IMR-90 (cell line): ENCODE measurements around the gene SMAD2. TPM values are rescaled to one million over a fixed set of nuclear protein-coding genes. Genes with fewer than 3 reads are reported as not detected.

Experiments used
- ATAC-seq: fragments of 200-7000 bp; cut with Tn5 transposase; 2 replicates; pipeline ENCODE4 v1.9.1; 2020; ENCODE audit warnings: low read depth, mild to moderate bottlenecking, moderate library complexity
- BruUV-seq: library from RNA; stranded (reverse); fragments of 400-500 nt; replicated peaks from 2 replicates; lab custom pipeline; 2021; lab: Mats Ljungman, UMichigan
- CTCF ChIA-PET: fragments of 300-600 bp; formaldehyde crosslinking; extraction: SDS; loops from one replicate; lab custom pipeline; 2021; ENCODE audit warnings: antibody characterized with exemption; lab: Yijun Ruan, JAX
- POLR2A ChIA-PET: fragments of 300-600 bp; sonication (Branson Sonifier 250); formaldehyde crosslinking; loops from one replicate; lab custom pipeline; 2022; ENCODE audit warnings: antibody characterized with exemption; ENCODE audit not compliant: unreplicated experiment; lab: Charles Lee
- DNase-seq: peaks from one replicate; pipeline ENCODE4 v3.0.0; 2013
- H2AFZ ChIP-seq: replicated peaks from 2 replicates; pipeline ENCODE3; 2013; ENCODE audit warnings: low read length, mild to moderate bottlenecking; ENCODE audit not compliant: poor library complexity
- H2AK5ac ChIP-seq: 2 replicates; pipeline ENCODE4 v1.6.1; 2013; ENCODE audit warnings: low read depth, low read length, inconsistent platforms
- H2AK9ac ChIP-seq: replicated peaks from 2 replicates; pipeline ENCODE3; 2013; ENCODE audit warnings: mild to moderate bottlenecking, low read depth, low read length, moderate library complexity; ENCODE audit not compliant: poor library complexity
- H2BK120ac ChIP-seq: 2 replicates; pipeline ENCODE4 v1.6.1; 2013; ENCODE audit warnings: low read depth, low read length, inconsistent platforms
- H2BK15ac ChIP-seq: 3 replicates; pipeline ENCODE4 v1.6.1; 2013; ENCODE audit warnings: low read depth, low read length, inconsistent platforms
- H2BK20ac ChIP-seq: 2 replicates; pipeline ENCODE4 v1.6.1; 2013; ENCODE audit warnings: low read depth, mild to moderate bottlenecking, inconsistent platforms, low read length, moderate library complexity
- H2BK5ac ChIP-seq: 2 replicates; pipeline ENCODE4 v1.6.1; 2013; ENCODE audit warnings: mild to moderate bottlenecking, low read depth, low read length, inconsistent platforms; ENCODE audit not compliant: poor library complexity, severe bottlenecking
- H3K14ac ChIP-seq: replicated peaks from 2 replicates; pipeline ENCODE4 v1.6.1; 2013; ENCODE audit warnings: low read depth, low read length, inconsistent platforms
- H3K18ac ChIP-seq: 2 replicates; pipeline ENCODE4 v1.6.1; 2013; ENCODE audit warnings: low read depth, low read length, control low read depth
- H3K23ac ChIP-seq: 2 replicates; pipeline ENCODE4 v1.6.1; 2013; ENCODE audit warnings: low read depth, low read length, inconsistent platforms
- H3K27ac ChIP-seq: 2 replicates; pipeline ENCODE4 v1.5.1; 2013; ENCODE audit warnings: mild to moderate bottlenecking, control low read depth, low read length; ENCODE audit not compliant: insufficient read depth
- H3K27me3 ChIP-seq: 2 replicates; pipeline ENCODE4 v1.6.1; 2013; ENCODE audit warnings: low read length; ENCODE audit not compliant: control insufficient read depth, insufficient read depth
- H3K36me3 ChIP-seq: 2 replicates; pipeline ENCODE4 v1.6.1; 2013; ENCODE audit warnings: low read length, mixed read lengths; ENCODE audit not compliant: control insufficient read depth, insufficient read depth
- H3K4ac ChIP-seq: 2 replicates; pipeline ENCODE4 v1.6.1; 2013; ENCODE audit warnings: low read depth, low read length, inconsistent platforms
- H3K4me1 ChIP-seq: 2 replicates; pipeline ENCODE4 v1.6.1; 2013; ENCODE audit warnings: low read length, mixed read lengths; ENCODE audit not compliant: control insufficient read depth, insufficient read depth
- H3K4me2 ChIP-seq: 2 replicates; pipeline ENCODE4 v1.6.1; 2013; ENCODE audit warnings: low read depth, mild to moderate bottlenecking, control low read depth, low read length, moderate library complexity
- H3K4me3 ChIP-seq: 2 replicates; pipeline ENCODE4 v1.5.1; 2013; ENCODE audit warnings: low read depth, mild to moderate bottlenecking, control low read depth, low read length, moderate library complexity; ENCODE audit not compliant: insufficient read depth
- H3K56ac ChIP-seq: 2 replicates; pipeline ENCODE4 v1.6.1; 2013; ENCODE audit warnings: low read length, inconsistent platforms; ENCODE audit not compliant: insufficient read depth; ENCODE audit errors: extremely low read depth
- H3K79me1 ChIP-seq, 2 experiments: 2 replicates each; pipeline ENCODE4 v1.6.1; 2013; ENCODE audit warnings: low read length in 2 of 2, inconsistent platforms in 1 of 2, low read depth in 1 of 2
- H3K9ac ChIP-seq: 2 replicates; pipeline ENCODE4 v1.6.1; 2013; ENCODE audit warnings: low read depth, low read length, control low read depth
- H3K9me1 ChIP-seq: 2 replicates; pipeline ENCODE4 v1.6.1; 2013; ENCODE audit warnings: low read length, inconsistent platforms; ENCODE audit not compliant: insufficient read depth
- H3K9me3 ChIP-seq: 2 replicates; pipeline ENCODE4 v1.6.1; 2013; ENCODE audit warnings: low read length; ENCODE audit not compliant: control insufficient read depth, insufficient read depth
- H4K20me1 ChIP-seq: 2 replicates; pipeline ENCODE4 v1.6.1; 2013; ENCODE audit warnings: low read length, inconsistent platforms; ENCODE audit not compliant: insufficient read depth
- H4K5ac ChIP-seq: 2 replicates; pipeline ENCODE4 v1.6.1; 2013; ENCODE audit warnings: mild to moderate bottlenecking, low read depth, low read length, control low read depth
- H4K8ac ChIP-seq, 2 experiments: 2 replicates each; pipeline ENCODE4 v1.6.1; 2013; ENCODE audit warnings: low read depth in 2 of 2, low read length in 2 of 2, control low read depth in 1 of 2, inconsistent platforms in 1 of 2
- H4K91ac ChIP-seq: 2 replicates; pipeline ENCODE4 v1.6.1; 2013; ENCODE audit warnings: low read depth, low read length, inconsistent platforms; ENCODE audit not compliant: insufficient read depth
- CEBPB ChIP-seq: IDR thresholded peaks from 2 replicates; pipeline ENCODE4 v1.6.1; 2012; ENCODE audit warnings: low read depth, low read length, improper control_type of control experiment
- MAZ ChIP-seq: IDR thresholded peaks from 2 replicates; pipeline ENCODE4 v1.6.1; 2012; ENCODE audit warnings: low read depth, mild to moderate bottlenecking, low read length, improper control_type of control experiment, moderate library complexity, borderline replicate concordance
- WGBS, 2 experiments: methylation state at CpG; one replicate each; pipeline versions ENCODE4 v1.1.5 to v1.1.7; 2013; ENCODE audit warnings: missing lambda C conversion rate in 2 of 2; ENCODE audit not compliant: insufficient read length in 1 of 2; ENCODE audit errors: extremely low coverage in 2 of 2; 5-methylcytosine and 5-hydroxymethylcytosine counted together
- dilution Hi-C: fragments of 300-500 bp; cut with HindIII; formaldehyde crosslinking; loops from one replicate; pipeline ENCODE4 v1.14.3; 2018; ENCODE audit warnings: low sequenced_read_pairs; ENCODE audit not compliant: unreplicated experiment
- in situ Hi-C: fragments of 300-500 bp; cut with MboI; formaldehyde crosslinking; loops from 3 replicates; pipeline ENCODE4 v1.14.3; 2019; ENCODE audit warnings: low sequenced_read_pairs, inconsistent platforms, mixed read lengths
- intact Hi-C: fragments of 100-400 bp; cut with micrococcal nuclease; formaldehyde crosslinking; loops from 2 replicates; pipeline ENCODE4 v1.10.0; 2022
- polyA plus RNA-seq, 3 experiments: library from polyadenylated mRNA; depleted of rRNA; stranded (reverse); fragments of >200 nt; gene quantifications; 2 replicates each; pipeline ENCODE4 v1.2.3, GENCODE V29; 2012; ENCODE audit warnings: low replicate concordance in 1 of 3
- total RNA-seq: library from RNA; depleted of rRNA; stranded (reverse); fragments of >200 nt; gene quantifications from 2 replicates; pipeline ENCODE4 v1.2.3, GENCODE V29; 2012
- TF ChIP-seq, protein P1 (sequence below): fragments of 150-350 bp; IDR thresholded peaks from 2 replicates; pipeline ENCODE4 v1.6.1; 2016; ENCODE audit warnings: low read depth, mild to moderate bottlenecking, low read length, moderate library complexity, borderline replicate concordance

The SMAD2 gene
- total and polyA plus RNA-seq, 2 of the 4 experiments (the other 2 are of a cell fraction), result 41.7 to 171 TPM

DNA sequence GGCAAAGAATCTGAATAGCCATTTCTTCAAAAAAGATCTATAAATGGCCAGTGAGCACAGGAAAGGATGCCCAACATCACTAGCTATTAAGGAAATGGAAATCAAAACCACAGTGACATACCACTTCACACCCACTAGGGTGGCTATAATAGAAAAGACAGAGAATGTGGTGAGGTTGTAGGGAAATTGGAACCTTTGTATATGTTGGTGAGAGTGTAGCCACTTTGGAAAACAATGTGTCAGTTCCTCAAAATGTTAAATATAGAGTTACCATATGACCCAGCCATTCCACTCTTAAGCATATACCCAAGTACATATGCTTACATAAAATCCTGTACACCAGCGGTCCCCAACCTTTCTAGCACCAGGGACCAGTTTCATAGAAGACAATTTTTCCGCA is 152.8 kb downstream of the SMAD2 start:
- Histone ChIP-seq H3K4me3 (no peak overlapping the region), H4K5ac (no peak overlapping the region), H3K14ac (no peak overlapping the region), H2BK5ac (no peak overlapping the region), H4K91ac (no peak overlapping the region), H3K56ac (no peak overlapping the region), H4K20me1 (no peaks in the 10 kb centered on the region), H2BK20ac (no peak overlapping the region), H4K8ac (no peak overlapping the region), H2AK9ac (no peak overlapping the region), H3K79me1 (no peaks in the 10 kb centered on the region), H2BK15ac (no peak overlapping the region), H3K4me1 (no peaks in the 10 kb centered on the region), H3K9me3 (no peaks in the 10 kb centered on the region), H2AFZ (no peak overlapping the region), H2BK120ac (no peak overlapping the region), H3K27me3 (0 out of 2 replicates have a peak, but pooled peaks cover 2% of the 10 kb centered on the region), H3K18ac (no peak overlapping the region), H3K27ac (no peak overlapping the region), H3K23ac (no peak overlapping the region), H3K9ac (no peak overlapping the region), H3K4me2 (no peak overlapping the region), H3K4ac (no peak overlapping the region), H3K9me1 (no peaks in the 10 kb centered on the region), H3K36me3 (no peaks in the 10 kb centered on the region), H2AK5ac (no peak overlapping the region)
- no CpG with 5 or more reads among the region's 2 CpGs for WGBS, 2 experiments
- ChIA-PET POLR2A (no interaction called here), CTCF (interaction anchor here (0.9 to 1.1 kb wide), 2 partner anchors 242 to 669 kb away, joined by 3 read pairs; no protein-coding TSS in a partner anchor)
- TF ChIP-seq, protein P1, sequence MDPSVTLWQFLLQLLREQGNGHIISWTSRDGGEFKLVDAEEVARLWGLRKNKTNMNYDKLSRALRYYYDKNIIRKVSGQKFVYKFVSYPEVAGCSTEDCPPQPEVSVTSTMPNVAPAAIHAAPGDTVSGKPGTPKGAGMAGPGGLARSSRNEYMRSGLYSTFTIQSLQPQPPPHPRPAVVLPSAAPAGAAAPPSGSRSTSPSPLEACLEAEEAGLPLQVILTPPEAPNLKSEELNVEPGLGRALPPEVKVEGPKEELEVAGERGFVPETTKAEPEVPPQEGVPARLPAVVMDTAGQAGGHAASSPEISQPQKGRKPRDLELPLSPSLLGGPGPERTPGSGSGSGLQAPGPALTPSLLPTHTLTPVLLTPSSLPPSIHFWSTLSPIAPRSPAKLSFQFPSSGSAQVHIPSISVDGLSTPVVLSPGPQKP, result no peak
- TF ChIP-seq MAZ, result no peak
- no peak for TF ChIP-seq CEBPB
- ATAC-seq (no peak), DNase-seq (no peak)
- BruUV-seq, result no TSS peak
- dilution Hi-C loops, result no loop called here
- in situ Hi-C loops, result loop anchor here (10.0 kb wide), 1 partner anchor 667 kb away; no protein-coding TSS in a partner anchor
- intact Hi-C loops, result loop anchor here (10.0 kb wide), 1 partner anchor 667 kb away; no protein-coding TSS in a partner anchor
